IMR-90 (cell line): ENCODE measurements around the gene F2RL3. TPM values are rescaled to one million over a fixed set of nuclear protein-coding genes. Genes with fewer than 3 reads are reported as not detected.

Experiments
- ATAC-seq: fragments of 200-7000 bp; cut with Tn5 transposase; 2 replicates; pipeline ENCODE4 v1.9.1; 2020; ENCODE audit warnings: low read depth, mild to moderate bottlenecking, moderate library complexity
- BruUV-seq: library from RNA; stranded (reverse); fragments of 400-500 nt; replicated peaks from 2 replicates; lab custom pipeline; 2021; lab: Mats Ljungman, UMichigan
- CTCF ChIA-PET: fragments of 300-600 bp; formaldehyde crosslinking; extraction: SDS; loops from one replicate; lab custom pipeline; 2021; ENCODE audit warnings: antibody characterized with exemption; lab: Yijun Ruan, JAX
- POLR2A ChIA-PET: fragments of 300-600 bp; sonication (Branson Sonifier 250); formaldehyde crosslinking; loops from one replicate; lab custom pipeline; 2022; ENCODE audit warnings: antibody characterized with exemption; ENCODE audit not compliant: unreplicated experiment; lab: Charles Lee
- DNase-seq: peaks from one replicate; pipeline ENCODE4 v3.0.0; 2013
- H2AFZ ChIP-seq: replicated peaks from 2 replicates; pipeline ENCODE3; 2013; ENCODE audit warnings: low read length, mild to moderate bottlenecking; ENCODE audit not compliant: poor library complexity
- H2AK5ac ChIP-seq: 2 replicates; pipeline ENCODE4 v1.6.1; 2013; ENCODE audit warnings: low read depth, low read length, inconsistent platforms
- H2AK9ac ChIP-seq: replicated peaks from 2 replicates; pipeline ENCODE3; 2013; ENCODE audit warnings: mild to moderate bottlenecking, low read depth, low read length, moderate library complexity; ENCODE audit not compliant: poor library complexity
- H2BK120ac ChIP-seq: 2 replicates; pipeline ENCODE4 v1.6.1; 2013; ENCODE audit warnings: low read depth, low read length, inconsistent platforms
- H2BK15ac ChIP-seq: 3 replicates; pipeline ENCODE4 v1.6.1; 2013; ENCODE audit warnings: low read depth, low read length, inconsistent platforms
- H2BK20ac ChIP-seq: 2 replicates; pipeline ENCODE4 v1.6.1; 2013; ENCODE audit warnings: low read depth, mild to moderate bottlenecking, inconsistent platforms, low read length, moderate library complexity
- H2BK5ac ChIP-seq: 2 replicates; pipeline ENCODE4 v1.6.1; 2013; ENCODE audit warnings: mild to moderate bottlenecking, low read depth, low read length, inconsistent platforms; ENCODE audit not compliant: poor library complexity, severe bottlenecking
- H3K14ac ChIP-seq: replicated peaks from 2 replicates; pipeline ENCODE4 v1.6.1; 2013; ENCODE audit warnings: low read depth, low read length, inconsistent platforms
- H3K18ac ChIP-seq: 2 replicates; pipeline ENCODE4 v1.6.1; 2013; ENCODE audit warnings: low read depth, low read length, control low read depth
- H3K23ac ChIP-seq: 2 replicates; pipeline ENCODE4 v1.6.1; 2013; ENCODE audit warnings: low read depth, low read length, inconsistent platforms
- H3K27ac ChIP-seq: 2 replicates; pipeline ENCODE4 v1.5.1; 2013; ENCODE audit warnings: mild to moderate bottlenecking, control low read depth, low read length; ENCODE audit not compliant: insufficient read depth
- H3K27me3 ChIP-seq: 2 replicates; pipeline ENCODE4 v1.6.1; 2013; ENCODE audit warnings: low read length; ENCODE audit not compliant: control insufficient read depth, insufficient read depth
- H3K36me3 ChIP-seq: 2 replicates; pipeline ENCODE4 v1.6.1; 2013; ENCODE audit warnings: low read length, mixed read lengths; ENCODE audit not compliant: control insufficient read depth, insufficient read depth
- H3K4ac ChIP-seq: 2 replicates; pipeline ENCODE4 v1.6.1; 2013; ENCODE audit warnings: low read depth, low read length, inconsistent platforms
- H3K4me1 ChIP-seq: 2 replicates; pipeline ENCODE4 v1.6.1; 2013; ENCODE audit warnings: low read length, mixed read lengths; ENCODE audit not compliant: control insufficient read depth, insufficient read depth
- H3K4me2 ChIP-seq: 2 replicates; pipeline ENCODE4 v1.6.1; 2013; ENCODE audit warnings: low read depth, mild to moderate bottlenecking, control low read depth, low read length, moderate library complexity
- H3K4me3 ChIP-seq: 2 replicates; pipeline ENCODE4 v1.5.1; 2013; ENCODE audit warnings: low read depth, mild to moderate bottlenecking, control low read depth, low read length, moderate library complexity; ENCODE audit not compliant: insufficient read depth
- H3K56ac ChIP-seq: 2 replicates; pipeline ENCODE4 v1.6.1; 2013; ENCODE audit warnings: low read length, inconsistent platforms; ENCODE audit not compliant: insufficient read depth; ENCODE audit errors: extremely low read depth
- H3K79me1 ChIP-seq, 2 experiments: 2 replicates each; pipeline ENCODE4 v1.6.1; 2013; ENCODE audit warnings: low read length in 2 of 2, inconsistent platforms in 1 of 2, low read depth in 1 of 2
- H3K9ac ChIP-seq: 2 replicates; pipeline ENCODE4 v1.6.1; 2013; ENCODE audit warnings: low read depth, low read length, control low read depth
- H3K9me1 ChIP-seq: 2 replicates; pipeline ENCODE4 v1.6.1; 2013; ENCODE audit warnings: low read length, inconsistent platforms; ENCODE audit not compliant: insufficient read depth
- H3K9me3 ChIP-seq: 2 replicates; pipeline ENCODE4 v1.6.1; 2013; ENCODE audit warnings: low read length; ENCODE audit not compliant: control insufficient read depth, insufficient read depth
- H4K20me1 ChIP-seq: 2 replicates; pipeline ENCODE4 v1.6.1; 2013; ENCODE audit warnings: low read length, inconsistent platforms; ENCODE audit not compliant: insufficient read depth
- H4K5ac ChIP-seq: 2 replicates; pipeline ENCODE4 v1.6.1; 2013; ENCODE audit warnings: mild to moderate bottlenecking, low read depth, low read length, control low read depth
- H4K8ac ChIP-seq, 2 experiments: 2 replicates each; pipeline ENCODE4 v1.6.1; 2013; ENCODE audit warnings: low read depth in 2 of 2, low read length in 2 of 2, control low read depth in 1 of 2, inconsistent platforms in 1 of 2
- H4K91ac ChIP-seq: 2 replicates; pipeline ENCODE4 v1.6.1; 2013; ENCODE audit warnings: low read depth, low read length, inconsistent platforms; ENCODE audit not compliant: insufficient read depth
- MAFK ChIP-seq: IDR thresholded peaks from 2 replicates; pipeline ENCODE4 v1.6.1; 2012; ENCODE audit warnings: low read depth, low read length, improper control_type of control experiment
- WGBS, 2 experiments: methylation state at CpG; one replicate each; pipeline versions ENCODE4 v1.1.5 to v1.1.7; 2013; ENCODE audit warnings: missing lambda C conversion rate in 2 of 2; ENCODE audit not compliant: insufficient read length in 1 of 2; ENCODE audit errors: extremely low coverage in 2 of 2; 5-methylcytosine and 5-hydroxymethylcytosine counted together
- dilution Hi-C: fragments of 300-500 bp; cut with HindIII; formaldehyde crosslinking; loops from one replicate; pipeline ENCODE4 v1.14.3; 2018; ENCODE audit warnings: low sequenced_read_pairs; ENCODE audit not compliant: unreplicated experiment
- in situ Hi-C: fragments of 300-500 bp; cut with MboI; formaldehyde crosslinking; loops from 3 replicates; pipeline ENCODE4 v1.14.3; 2019; ENCODE audit warnings: low sequenced_read_pairs, inconsistent platforms, mixed read lengths
- intact Hi-C: fragments of 100-400 bp; cut with micrococcal nuclease; formaldehyde crosslinking; loops from 2 replicates; pipeline ENCODE4 v1.10.0; 2022
- polyA plus RNA-seq, 3 experiments: library from polyadenylated mRNA; depleted of rRNA; stranded (reverse); fragments of >200 nt; gene quantifications; 2 replicates each; pipeline ENCODE4 v1.2.3, GENCODE V29; 2012; ENCODE audit warnings: low replicate concordance in 1 of 3
- total RNA-seq: library from RNA; depleted of rRNA; stranded (reverse); fragments of >200 nt; gene quantifications from 2 replicates; pipeline ENCODE4 v1.2.3, GENCODE V29; 2012

The F2RL3 gene
- total and polyA plus RNA-seq, 2 of the 4 experiments (the other 2 are of a cell fraction), result 0.03 TPM; not detected in 1

DNA sequence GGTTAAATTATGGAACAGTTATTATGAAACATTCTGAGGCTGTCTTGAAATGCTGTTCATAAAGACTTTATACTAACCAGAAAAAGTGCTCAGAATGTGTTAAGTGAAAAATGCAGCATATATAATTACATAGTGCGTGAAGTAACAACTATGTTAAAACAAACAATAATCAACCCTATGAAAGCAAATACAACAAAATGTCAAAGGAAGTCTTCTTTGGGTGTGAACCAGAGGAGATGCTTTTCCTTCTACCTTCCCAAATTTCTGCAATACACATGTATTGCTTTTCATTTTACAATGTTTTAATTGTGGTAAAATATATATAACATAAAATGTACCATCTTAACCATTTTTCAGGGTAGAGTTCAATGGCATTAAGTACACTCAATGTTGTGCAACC is 45.7 kb downstream of the F2RL3 start:
- ChIA-PET CTCF (no interaction called here), POLR2A (no interaction called here)
- Histone ChIP-seq H2BK20ac (no peak overlapping the region), H3K36me3 (no peaks in the 10 kb centered on the region), H4K91ac (no peak overlapping the region), H3K9ac (no peak overlapping the region), H3K23ac (no peak overlapping the region), H4K8ac (no peak overlapping the region), H4K20me1 (no peaks in the 10 kb centered on the region), H3K4me1 (no peaks in the 10 kb centered on the region), H2BK15ac (no peak overlapping the region), H3K14ac (no peak overlapping the region), H4K5ac (no peak overlapping the region), H3K9me1 (no peaks in the 10 kb centered on the region), H2AK9ac (no peak overlapping the region), H2AK5ac (no peak overlapping the region), H3K18ac (no peak overlapping the region), H3K4ac (no peak overlapping the region), H2BK120ac (no peak overlapping the region), H3K4me2 (no peak overlapping the region), H3K56ac (no peak overlapping the region), H3K27ac (no peak overlapping the region), H3K79me1 (no peaks in the 10 kb centered on the region), H3K27me3 (no peaks in the 10 kb centered on the region; the same call in 1 of the 2 replicates), H2BK5ac (no peak overlapping the region), H3K9me3 (peaks cover 2% of the 10 kb centered on the region; the same call in 1 of the 2 replicates), H2AFZ (no peak overlapping the region), H3K4me3 (no peak overlapping the region)
- DNase-seq, result no peak
- intact Hi-C loops, result no loop called here
- TF ChIP-seq MAFK, result no peak
- WGBS, 2 experiments, result no CpG with 5 or more reads among the region's 1 CpG
- no peak for ATAC-seq
- BruUV-seq, result no TSS peak
- dilution Hi-C loops, result no loop called here
- in situ Hi-C loops, result no loop called here
